GM12872 (cell line): ENCODE measurements around the gene EEF1A2.

ENCODE experiments used
- TF ChIP-seq, protein P1 (sequence below): IDR thresholded peaks from 3 replicates; pipeline ENCODE4 v1.5.1; 2011; ENCODE audit warnings: low read depth, mild to moderate bottlenecking, low read length, moderate library complexity; ENCODE audit not compliant: insufficient read depth

Gene EEF1A2

DNA sequence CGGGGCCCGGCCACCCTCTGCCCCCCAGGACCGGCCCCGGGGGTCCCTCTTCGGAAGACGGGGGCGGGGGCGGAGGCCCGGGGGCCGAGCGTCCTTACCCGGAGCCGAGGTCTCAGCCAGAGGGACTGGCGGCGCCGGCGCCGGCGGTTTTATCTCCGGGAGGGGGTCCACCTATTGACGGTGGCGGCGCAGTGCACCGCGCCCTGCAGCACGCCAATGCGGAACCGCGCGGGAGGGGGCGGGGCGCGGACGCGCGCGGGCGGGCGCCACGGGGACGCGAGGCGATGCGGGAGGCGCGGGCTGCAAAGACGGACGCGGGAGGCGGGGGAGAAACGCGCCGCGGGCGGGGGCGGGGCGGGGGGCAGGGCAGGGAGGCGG lies at the start of gene EEF1A2:
TSS of gene EEF1A2 (minus strand) at position 124 of the 378 bp plus-strand sequence. CDS start 1,320 bp downstream, outside the sequence.
- TF ChIP-seq, protein P1, sequence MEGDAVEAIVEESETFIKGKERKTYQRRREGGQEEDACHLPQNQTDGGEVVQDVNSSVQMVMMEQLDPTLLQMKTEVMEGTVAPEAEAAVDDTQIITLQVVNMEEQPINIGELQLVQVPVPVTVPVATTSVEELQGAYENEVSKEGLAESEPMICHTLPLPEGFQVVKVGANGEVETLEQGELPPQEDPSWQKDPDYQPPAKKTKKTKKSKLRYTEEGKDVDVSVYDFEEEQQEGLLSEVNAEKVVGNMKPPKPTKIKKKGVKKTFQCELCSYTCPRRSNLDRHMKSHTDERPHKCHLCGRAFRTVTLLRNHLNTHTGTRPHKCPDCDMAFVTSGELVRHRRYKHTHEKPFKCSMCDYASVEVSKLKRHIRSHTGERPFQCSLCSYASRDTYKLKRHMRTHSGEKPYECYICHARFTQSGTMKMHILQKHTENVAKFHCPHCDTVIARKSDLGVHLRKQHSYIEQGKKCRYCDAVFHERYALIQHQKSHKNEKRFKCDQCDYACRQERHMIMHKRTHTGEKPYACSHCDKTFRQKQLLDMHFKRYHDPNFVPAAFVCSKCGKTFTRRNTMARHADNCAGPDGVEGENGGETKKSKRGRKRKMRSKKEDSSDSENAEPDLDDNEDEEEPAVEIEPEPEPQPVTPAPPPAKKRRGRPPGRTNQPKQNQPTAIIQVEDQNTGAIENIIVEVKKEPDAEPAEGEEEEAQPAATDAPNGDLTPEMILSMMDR, result 0 out of 3 replicates have a peak, but pooled peaks have one; percentile 11

DNA sequence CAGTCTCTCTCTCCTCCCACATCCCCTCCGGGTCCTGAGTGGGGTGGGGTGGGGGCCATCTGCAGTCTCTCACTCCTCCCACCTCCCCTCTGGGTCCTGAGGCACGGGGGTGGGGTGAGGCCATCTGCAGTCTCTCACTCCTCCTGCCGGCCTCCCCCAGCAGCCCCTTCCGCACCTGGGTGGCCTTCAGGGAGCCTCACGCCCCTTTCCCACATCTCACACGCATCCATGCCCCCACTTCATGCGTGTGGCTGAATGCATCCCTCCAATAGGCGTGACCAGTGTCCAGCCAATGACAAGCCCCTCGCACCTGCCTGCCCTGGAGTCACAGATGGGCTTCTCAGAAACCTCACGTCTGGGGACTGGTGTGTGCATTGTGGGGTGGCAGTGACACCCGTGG lies 49.7 kb upstream of the EEF1A2 start:
- TF ChIP-seq, protein P1, result no peak

DNA sequence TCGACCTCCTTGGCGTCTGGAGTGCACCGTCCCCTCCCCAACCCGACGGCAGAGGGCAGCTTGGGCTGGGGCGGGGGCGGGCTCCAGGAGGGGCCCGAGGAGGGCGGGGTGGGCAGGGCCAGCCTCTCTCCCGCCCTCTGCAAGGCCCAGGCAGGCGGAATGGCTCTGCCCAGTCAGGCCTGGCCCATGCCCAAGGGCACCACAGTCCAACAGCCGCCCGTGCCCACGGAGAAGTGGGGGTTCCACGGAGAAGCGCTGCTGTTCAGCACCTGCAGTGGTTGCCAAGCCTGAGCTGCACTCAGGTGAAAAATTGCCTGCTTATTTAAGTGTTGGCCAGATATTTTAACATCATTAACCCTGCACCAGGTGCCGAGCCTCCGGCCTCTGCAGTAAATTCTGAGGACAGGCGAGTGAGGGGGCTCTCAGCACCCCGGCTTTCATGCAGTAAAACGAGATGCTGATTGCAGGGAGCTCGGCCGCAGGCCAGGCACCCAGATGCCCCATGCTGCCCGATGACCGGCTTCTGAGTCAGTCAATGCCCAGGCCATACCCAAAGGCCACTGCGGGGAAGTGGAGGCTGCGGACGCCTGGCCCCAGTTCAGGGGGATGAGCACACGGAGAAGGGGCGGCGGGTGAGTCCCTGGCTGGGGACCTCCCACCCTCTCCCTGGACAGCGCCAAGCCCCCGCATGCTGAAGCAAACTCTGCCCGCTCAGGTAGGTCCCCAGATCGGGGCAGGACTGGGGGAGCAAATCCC lies 49.0 kb upstream of the EEF1A2 start, which contains the start of gene SRMS:
TSS of gene SRMS (minus strand) at position 25 of the 756 bp plus-strand sequence. CDS start 286 bp downstream, outside the sequence.
- TF ChIP-seq, protein P1, result no peak

DNA sequence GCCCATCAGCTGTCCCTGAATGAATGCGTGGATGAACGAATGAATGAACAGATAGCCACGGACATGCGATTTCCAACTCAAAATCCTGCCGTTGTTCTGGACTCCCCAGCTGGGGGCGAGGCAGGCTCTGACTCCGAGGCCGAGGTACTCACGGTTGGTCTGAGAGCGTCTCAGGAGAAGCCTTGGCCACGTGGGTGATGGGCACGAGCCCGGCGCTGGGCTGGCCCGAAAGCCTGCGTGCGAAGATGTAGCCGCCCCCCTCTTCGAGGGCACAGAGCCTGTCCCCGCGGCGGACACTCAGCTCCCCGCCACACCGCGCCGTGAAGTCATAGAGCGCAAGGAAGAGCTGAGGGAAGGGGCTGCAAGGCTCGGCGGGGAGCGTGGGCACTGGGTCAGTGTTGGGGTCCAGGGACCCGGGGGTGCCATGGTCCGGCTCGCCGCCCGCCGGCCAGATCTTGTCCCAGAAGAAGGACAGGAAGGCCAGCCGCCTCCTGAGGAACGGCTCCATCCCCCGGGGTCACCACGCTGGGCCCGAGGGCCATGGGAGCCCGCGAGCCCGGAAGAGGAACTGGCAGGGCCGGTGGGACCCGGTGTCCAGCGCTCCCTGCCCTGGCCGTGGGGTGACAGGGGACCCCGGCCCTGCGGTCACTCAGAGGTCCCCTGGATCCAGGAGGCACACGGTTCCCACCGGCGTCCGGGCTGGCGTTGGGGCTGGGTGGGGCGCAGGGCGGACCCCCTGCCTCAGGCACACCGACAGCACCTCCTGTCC lies 48.3 kb upstream of the EEF1A2 start:
- TF ChIP-seq, protein P1, result no peak

DNA sequence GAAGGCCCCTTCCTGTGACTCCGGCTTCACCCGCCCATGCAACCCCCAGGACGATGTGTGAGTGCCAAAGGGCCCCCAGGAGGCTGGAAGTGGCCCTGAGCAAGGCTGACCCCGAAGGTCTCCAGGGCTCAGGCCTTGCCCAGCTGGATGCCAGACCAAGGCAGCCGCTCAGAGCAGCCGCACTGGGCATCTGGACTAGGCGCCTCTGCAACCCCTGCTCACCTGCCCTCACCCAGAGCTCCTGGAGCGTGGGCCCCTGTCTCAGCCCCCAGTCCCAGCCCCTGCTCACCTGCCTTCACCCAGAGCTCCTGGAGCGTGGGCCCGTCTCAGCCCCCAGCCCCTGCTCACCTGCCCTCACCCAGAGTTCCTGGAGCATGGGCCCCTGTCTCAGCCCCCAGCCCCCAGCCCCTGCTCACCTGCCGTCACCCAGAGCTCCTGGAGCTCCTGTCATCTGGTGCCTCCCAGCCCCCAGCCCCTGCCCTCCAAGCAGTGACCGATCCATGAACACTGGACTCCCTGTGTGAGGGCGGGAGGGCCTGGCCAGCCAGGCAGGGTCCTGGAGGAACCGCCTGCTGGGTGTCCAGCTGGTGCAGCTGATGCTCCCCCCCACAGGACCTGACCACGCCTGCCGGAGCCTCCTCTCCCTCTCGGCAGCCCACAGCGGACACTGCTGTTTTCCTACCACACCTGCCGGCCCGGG lies 47.5 kb upstream of the EEF1A2 start:
- TF ChIP-seq, protein P1, result no peak

- TF ChIP-seq, protein P1, result no peak
These were observed 46.9 kb upstream of the EEF1A2 start for GRCh38 chr20:63545814-63546213.

DNA sequence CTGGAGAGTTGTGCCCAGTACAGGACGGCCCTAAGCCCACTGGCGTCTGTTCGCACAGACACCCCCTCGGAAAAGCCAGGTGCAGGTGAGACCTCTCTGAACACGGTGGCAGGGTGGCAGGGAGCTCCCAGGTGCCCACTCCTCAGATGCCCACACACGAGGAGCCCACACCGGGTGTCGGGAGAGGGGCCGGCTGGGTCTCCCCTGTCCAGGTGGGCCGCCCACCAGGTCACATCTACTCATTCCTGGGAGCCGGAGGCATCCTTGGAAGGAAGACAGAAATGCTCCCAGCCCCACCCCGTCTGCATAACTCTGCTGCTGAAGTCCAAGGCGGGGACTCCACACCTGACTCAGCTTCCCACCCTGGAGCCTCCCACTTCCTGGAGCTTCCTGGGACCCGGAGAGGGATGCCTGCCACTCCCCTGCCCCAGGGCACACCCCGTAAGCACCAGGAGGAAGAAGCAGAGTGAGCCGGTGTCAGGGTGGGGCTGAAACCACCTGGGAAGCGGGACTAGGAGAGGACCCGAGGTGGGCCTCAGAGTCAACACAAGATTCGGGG lies 46.2 kb upstream of the EEF1A2 start:
- TF ChIP-seq, protein P1, result no peak
